K562 (cell line): ENCODE results near the gene DIPK1B. TPM values are rescaled to one million over a fixed set of nuclear protein-coding genes. Genes with fewer than 3 reads are reported as not detected.

Source experiments
- ARHGAP35 ChIP-seq: fragments of 450-650 bp; IDR thresholded peaks from 2 replicates; pipeline ENCODE4 v1.6.1; 2018; ENCODE audit not compliant: partially characterized antibody
- ATF7 ChIP-seq: fragments of 450-650 bp; IDR thresholded peaks from 2 replicates; pipeline ENCODE4 v1.7.1; 2014; ENCODE audit warnings: mild to moderate bottlenecking, moderate library complexity
- BACH1 ChIP-seq: fragments of 200-800 bp; sonication (Bioruptor generic); IDR thresholded peaks from 2 replicates; pipeline ENCODE4 v1.6.1; 2016; ENCODE audit warnings: missing genetic modification characterization, missing compliant biosample characterization
- KLF6 ChIP-seq: fragments of 250-450 bp; sonication (Bioruptor Pico); IDR thresholded peaks from 2 replicates; pipeline ENCODE4 v1.4.0; 2020; ENCODE audit warnings: mild to moderate bottlenecking, moderate library complexity, borderline replicate concordance
- MCM7 ChIP-seq, 2 experiments: fragments of 450-650 bp; IDR thresholded peaks; 2 replicates each; pipeline ENCODE4 v1.6.1; 2016 to 2018
- NFYB ChIP-seq: IDR thresholded peaks from 2 replicates; pipeline ENCODE4 v1.6.1; 2011; ENCODE audit warnings: mild to moderate bottlenecking, moderate library complexity; ENCODE audit not compliant: insufficient read length; ENCODE audit errors: extremely low read depth
- STAT5B ChIP-seq: fragments of 250-450 bp; sonication (Bioruptor Pico); IDR thresholded peaks from 2 replicates; pipeline ENCODE4 v1.8.0; 2021; ENCODE audit warnings: mild to moderate bottlenecking, inconsistent platforms
- polyA plus RNA-seq, 8 experiments: library from polyadenylated mRNA; depleted of rRNA in 4 of 8; stranded (reverse) in 5 of 8; unstranded in 3 of 8; fragments of >200 nt; fragmentation: Nextera tagmentation in 2 of 8; fragmentation: Illumina TruSeq in 1 of 8; extraction: Ambion mirVana in 2 of 8; extraction: Trizol in 1 of 8; gene quantifications; 2 replicates each; pipeline versions ENCODE4 v1.2.1 to v1.2.3, GENCODE V29; 2011 to 2014; ENCODE audit warnings: inconsistent platforms in 1 of 8, missing spikeins in 1 of 8
- total RNA-seq, 7 experiments: library from RNA; depleted of rRNA in 6 of 7; stranded (reverse); fragments of >200 nt in 6 of 7; fragmentation: Illumina TruSeq in 2 of 7; extraction: Trizol in 2 of 7; gene quantifications; 2 replicates each; pipeline versions ENCODE4 v1.2.1 to v1.2.3, GENCODE V29; 2011 to 2021; ENCODE audit warnings: low replicate concordance in 1 of 7
- TF ChIP-seq, protein P1 (sequence below): sonication (generic); formaldehyde crosslinking; IDR thresholded peaks from 2 replicates; pipeline ENCODE4 v1.8.0; 2022; ENCODE audit warnings: mild to moderate bottlenecking, missing genetic modification reagents
- TF ChIP-seq, protein P2 (sequence below): IDR thresholded peaks from 3 replicates; pipeline ENCODE4 v1.6.1; 2011; ENCODE audit warnings: borderline replicate concordance, mild to moderate bottlenecking, moderate library complexity; ENCODE audit not compliant: insufficient read length; ENCODE audit errors: extremely low read depth
- TF ChIP-seq, protein P3 (sequence below): fragments of 250-450 bp; sonication (Bioruptor Pico); IDR thresholded peaks from 2 replicates; pipeline ENCODE4 v1.8.0; 2021; ENCODE audit warnings: borderline replicate concordance, mild to moderate bottlenecking, moderate library complexity; ENCODE audit not compliant: poor library complexity, severe bottlenecking
- TF ChIP-seq, protein P4 (sequence below), 2 experiments: fragments of 450-650 bp in 1 of 2; IDR thresholded peaks; 2 replicates each; pipeline ENCODE4 v1.6.1; 2011 to 2017; ENCODE audit warnings: low read depth in 2 of 2, antibody characterized with exemption in 1 of 2, borderline replicate concordance in 1 of 2, low read length in 1 of 2, mild to moderate bottlenecking in 1 of 2, mixed read lengths in 1 of 2; ENCODE audit not compliant: control insufficient read depth in 1 of 2
- TF ChIP-seq, protein P5 (sequence below): sonication (generic); formaldehyde crosslinking; IDR thresholded peaks from 2 replicates; pipeline ENCODE4 v1.8.1; 2023; ENCODE audit warnings: mild to moderate bottlenecking, missing genetic modification reagents

DIPK1B gene
- total and polyA plus RNA-seq, 9 of the 15 experiments (the other 6 are each of a cell fraction or from before 2014, with no cell fraction given): 0.08 to 22.3 (median 5.9) TPM

DNA sequence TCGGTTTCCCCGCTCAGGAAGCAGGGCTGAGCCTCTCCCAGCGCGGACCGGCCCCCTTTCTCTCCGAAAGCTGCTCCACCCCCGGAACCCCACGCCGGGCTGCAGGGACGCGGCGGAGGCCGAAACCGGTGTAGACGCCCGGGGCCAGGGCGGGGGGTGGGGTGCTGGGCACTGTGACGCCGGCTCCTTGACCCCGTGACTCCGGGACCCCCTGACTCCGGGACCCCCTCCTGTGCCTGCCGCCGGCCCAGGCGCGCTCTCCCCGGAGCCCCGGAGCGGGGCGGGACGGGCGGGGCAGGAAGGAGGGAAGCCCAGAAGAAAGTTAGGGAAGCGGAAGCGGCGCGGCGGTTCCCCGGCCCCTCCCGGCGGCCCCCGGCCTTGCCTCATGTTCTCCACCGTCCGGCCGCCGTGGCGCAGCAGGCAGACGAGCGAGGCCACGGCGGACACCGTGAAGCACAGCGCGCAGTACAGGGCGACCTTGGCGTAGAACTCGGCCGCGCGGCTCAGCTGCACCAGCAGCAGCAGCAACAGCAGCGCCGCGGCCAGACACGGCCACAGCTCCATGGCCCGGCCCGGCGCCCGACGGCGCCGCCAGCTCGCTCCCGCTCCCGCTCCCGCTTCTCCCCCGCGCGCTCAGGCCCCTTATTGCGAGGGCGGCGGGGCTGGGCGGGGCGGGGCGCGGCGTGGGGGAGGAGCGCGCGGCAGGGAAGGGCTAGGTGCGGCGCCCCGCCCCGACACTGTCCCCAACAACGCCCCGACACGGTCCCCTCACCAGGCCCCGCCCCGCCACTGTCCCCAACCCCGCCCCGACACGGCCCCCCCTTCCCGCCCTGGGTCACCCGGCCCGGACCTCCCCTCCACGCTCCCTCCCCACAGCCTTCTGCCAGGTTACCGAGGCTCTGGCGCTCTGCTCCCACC, 25.3 kb upstream of the DIPK1B start, which contains the start of gene AGPAT2 (continued):
- TF ChIP-seq, protein P1, sequence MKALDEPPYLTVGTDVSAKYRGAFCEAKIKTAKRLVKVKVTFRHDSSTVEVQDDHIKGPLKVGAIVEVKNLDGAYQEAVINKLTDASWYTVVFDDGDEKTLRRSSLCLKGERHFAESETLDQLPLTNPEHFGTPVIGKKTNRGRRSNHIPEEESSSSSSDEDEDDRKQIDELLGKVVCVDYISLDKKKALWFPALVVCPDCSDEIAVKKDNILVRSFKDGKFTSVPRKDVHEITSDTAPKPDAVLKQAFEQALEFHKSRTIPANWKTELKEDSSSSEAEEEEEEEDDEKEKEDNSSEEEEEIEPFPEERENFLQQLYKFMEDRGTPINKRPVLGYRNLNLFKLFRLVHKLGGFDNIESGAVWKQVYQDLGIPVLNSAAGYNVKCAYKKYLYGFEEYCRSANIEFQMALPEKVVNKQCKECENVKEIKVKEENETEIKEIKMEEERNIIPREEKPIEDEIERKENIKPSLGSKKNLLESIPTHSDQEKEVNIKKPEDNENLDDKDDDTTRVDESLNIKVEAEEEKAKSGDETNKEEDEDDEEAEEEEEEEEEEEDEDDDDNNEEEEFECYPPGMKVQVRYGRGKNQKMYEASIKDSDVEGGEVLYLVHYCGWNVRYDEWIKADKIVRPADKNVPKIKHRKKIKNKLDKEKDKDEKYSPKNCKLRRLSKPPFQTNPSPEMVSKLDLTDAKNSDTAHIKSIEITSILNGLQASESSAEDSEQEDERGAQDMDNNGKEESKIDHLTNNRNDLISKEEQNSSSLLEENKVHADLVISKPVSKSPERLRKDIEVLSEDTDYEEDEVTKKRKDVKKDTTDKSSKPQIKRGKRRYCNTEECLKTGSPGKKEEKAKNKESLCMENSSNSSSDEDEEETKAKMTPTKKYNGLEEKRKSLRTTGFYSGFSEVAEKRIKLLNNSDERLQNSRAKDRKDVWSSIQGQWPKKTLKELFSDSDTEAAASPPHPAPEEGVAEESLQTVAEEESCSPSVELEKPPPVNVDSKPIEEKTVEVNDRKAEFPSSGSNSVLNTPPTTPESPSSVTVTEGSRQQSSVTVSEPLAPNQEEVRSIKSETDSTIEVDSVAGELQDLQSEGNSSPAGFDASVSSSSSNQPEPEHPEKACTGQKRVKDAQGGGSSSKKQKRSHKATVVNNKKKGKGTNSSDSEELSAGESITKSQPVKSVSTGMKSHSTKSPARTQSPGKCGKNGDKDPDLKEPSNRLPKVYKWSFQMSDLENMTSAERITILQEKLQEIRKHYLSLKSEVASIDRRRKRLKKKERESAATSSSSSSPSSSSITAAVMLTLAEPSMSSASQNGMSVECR (CRISPR knock-in tag): peak; percentile 69
- TF ChIP-seq, protein P2, sequence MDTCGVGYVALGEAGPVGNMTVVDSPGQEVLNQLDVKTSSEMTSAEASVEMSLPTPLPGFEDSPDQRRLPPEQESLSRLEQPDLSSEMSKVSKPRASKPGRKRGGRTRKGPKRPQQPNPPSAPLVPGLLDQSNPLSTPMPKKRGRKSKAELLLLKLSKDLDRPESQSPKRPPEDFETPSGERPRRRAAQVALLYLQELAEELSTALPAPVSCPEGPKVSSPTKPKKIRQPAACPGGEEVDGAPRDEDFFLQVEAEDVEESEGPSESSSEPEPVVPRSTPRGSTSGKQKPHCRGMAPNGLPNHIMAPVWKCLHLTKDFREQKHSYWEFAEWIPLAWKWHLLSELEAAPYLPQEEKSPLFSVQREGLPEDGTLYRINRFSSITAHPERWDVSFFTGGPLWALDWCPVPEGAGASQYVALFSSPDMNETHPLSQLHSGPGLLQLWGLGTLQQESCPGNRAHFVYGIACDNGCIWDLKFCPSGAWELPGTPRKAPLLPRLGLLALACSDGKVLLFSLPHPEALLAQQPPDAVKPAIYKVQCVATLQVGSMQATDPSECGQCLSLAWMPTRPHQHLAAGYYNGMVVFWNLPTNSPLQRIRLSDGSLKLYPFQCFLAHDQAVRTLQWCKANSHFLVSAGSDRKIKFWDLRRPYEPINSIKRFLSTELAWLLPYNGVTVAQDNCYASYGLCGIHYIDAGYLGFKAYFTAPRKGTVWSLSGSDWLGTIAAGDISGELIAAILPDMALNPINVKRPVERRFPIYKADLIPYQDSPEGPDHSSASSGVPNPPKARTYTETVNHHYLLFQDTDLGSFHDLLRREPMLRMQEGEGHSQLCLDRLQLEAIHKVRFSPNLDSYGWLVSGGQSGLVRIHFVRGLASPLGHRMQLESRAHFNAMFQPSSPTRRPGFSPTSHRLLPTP: no peak
- TF ChIP-seq MCM7 (IDR thresholded peaks at IDR 0.05) (no peak), STAT5B (CRISPR knock-in tag) (no peak), BACH1 (tag) (no peak), KLF6 (CRISPR knock-in tag) (no peak), ATF7 (peak; percentile 71), NFYB (no peak), ARHGAP35 (no peak)
- TF ChIP-seq, protein P3, sequence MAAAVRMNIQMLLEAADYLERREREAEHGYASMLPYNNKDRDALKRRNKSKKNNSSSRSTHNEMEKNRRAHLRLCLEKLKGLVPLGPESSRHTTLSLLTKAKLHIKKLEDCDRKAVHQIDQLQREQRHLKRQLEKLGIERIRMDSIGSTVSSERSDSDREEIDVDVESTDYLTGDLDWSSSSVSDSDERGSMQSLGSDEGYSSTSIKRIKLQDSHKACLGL: peak; percentile 16
- TF ChIP-seq, protein P4, sequence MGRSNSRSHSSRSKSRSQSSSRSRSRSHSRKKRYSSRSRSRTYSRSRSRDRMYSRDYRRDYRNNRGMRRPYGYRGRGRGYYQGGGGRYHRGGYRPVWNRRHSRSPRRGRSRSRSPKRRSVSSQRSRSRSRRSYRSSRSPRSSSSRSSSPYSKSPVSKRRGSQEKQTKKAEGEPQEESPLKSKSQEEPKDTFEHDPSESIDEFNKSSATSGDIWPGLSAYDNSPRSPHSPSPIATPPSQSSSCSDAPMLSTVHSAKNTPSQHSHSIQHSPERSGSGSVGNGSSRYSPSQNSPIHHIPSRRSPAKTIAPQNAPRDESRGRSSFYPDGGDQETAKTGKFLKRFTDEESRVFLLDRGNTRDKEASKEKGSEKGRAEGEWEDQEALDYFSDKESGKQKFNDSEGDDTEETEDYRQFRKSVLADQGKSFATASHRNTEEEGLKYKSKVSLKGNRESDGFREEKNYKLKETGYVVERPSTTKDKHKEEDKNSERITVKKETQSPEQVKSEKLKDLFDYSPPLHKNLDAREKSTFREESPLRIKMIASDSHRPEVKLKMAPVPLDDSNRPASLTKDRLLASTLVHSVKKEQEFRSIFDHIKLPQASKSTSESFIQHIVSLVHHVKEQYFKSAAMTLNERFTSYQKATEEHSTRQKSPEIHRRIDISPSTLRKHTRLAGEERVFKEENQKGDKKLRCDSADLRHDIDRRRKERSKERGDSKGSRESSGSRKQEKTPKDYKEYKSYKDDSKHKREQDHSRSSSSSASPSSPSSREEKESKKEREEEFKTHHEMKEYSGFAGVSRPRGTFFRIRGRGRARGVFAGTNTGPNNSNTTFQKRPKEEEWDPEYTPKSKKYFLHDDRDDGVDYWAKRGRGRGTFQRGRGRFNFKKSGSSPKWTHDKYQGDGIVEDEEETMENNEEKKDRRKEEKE (IDR thresholded peaks at IDR 0.05; ENCODE audit: borderline replicate concordance in 1 of 2, control insufficient read depth in 1 of 2, low read depth in 2 of 2, low read length in 1 of 2): no peak
- TF ChIP-seq, protein P5, sequence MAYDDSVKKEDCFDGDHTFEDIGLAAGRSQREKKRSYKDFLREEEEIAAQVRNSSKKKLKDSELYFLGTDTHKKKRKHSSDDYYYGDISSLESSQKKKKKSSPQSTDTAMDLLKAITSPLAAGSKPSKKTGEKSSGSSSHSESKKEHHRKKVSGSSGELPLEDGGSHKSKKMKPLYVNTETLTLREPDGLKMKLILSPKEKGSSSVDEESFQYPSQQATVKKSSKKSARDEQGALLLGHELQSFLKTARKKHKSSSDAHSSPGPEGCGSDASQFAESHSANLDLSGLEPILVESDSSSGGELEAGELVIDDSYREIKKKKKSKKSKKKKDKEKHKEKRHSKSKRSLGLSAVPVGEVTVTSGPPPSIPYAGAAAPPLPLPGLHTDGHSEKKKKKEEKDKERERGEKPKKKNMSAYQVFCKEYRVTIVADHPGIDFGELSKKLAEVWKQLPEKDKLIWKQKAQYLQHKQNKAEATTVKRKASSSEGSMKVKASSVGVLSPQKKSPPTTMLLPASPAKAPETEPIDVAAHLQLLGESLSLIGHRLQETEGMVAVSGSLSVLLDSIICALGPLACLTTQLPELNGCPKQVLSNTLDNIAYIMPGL (CRISPR knock-in tag): no peak
